HG03432 (cell line): ENCODE results near the gene SALL4.
"Not testable (repeated sequence)": the region's sequence is repeated elsewhere in the genome, so short reads cannot be mapped to it uniquely, and the experiment has no call there.

ENCODE experiments used
- ATAC-seq: cut with Tn5 transposase; IDR thresholded peaks from one replicate; pipeline ENCODE4 v1.9.1; 2021; ENCODE audit warnings: mild to moderate bottlenecking, moderate library complexity; ENCODE audit not compliant: unreplicated experiment

The SALL4 gene

GRCh38 chr20:51739722-51740249, 62.5 kb downstream of the SALL4 start:
- ATAC-seq, result no peak

- no peak for ATAC-seq
Observed at GRCh38 chr20:51738877-51739447, 63.4 kb downstream of the SALL4 start.

- not testable (repeated sequence) for ATAC-seq
Observed at GRCh38 chr20:51738261-51738660, 64.1 kb downstream of the SALL4 start.

- no peak for ATAC-seq
Observed at GRCh38 chr20:51736947-51737346, 65.4 kb downstream of the SALL4 start.

GRCh38 chr20:51735728-51736600, 66.4 kb downstream of the SALL4 start:
- no peak for ATAC-seq

- ATAC-seq, result no peak
Observed at GRCh38 chr20:51734876-51735720, 67.2 kb downstream of the SALL4 start.

GRCh38 chr20:51733070-51733469, 69.3 kb downstream of the SALL4 start:
- no peak for ATAC-seq
